Fibroblast of villous mesenchyme (primary cell): ENCODE data around the gene MTUS2. TPM values are rescaled to one million over a fixed set of nuclear protein-coding genes. Genes with fewer than 3 reads are reported as not detected.

Experiments
- DNase-seq: peaks from one replicate; pipeline ENCODE4 v3.0.0-alpha.2; 2010; ENCODE audit warnings: low read depth
- H3K4me3 ChIP-seq: 2 replicates; pipeline ENCODE4 v1.5.1; 2011; ENCODE audit warnings: low read depth, mild to moderate bottlenecking, low read length
- total RNA-seq: library from RNA; depleted of rRNA; stranded (reverse); fragments of >200 nt; gene quantifications from 2 replicates; pipeline ENCODE4 v1.2.3, GENCODE V29; 2012
- TF ChIP-seq, protein P1 (sequence below): IDR thresholded peaks from 2 replicates; pipeline ENCODE4 v1.5.1; 2012; ENCODE audit warnings: low read depth, mild to moderate bottlenecking, low read length; ENCODE audit not compliant: insufficient read depth

The MTUS2 gene
- total RNA-seq, 1 donor, result 1.3 TPM

DNA sequence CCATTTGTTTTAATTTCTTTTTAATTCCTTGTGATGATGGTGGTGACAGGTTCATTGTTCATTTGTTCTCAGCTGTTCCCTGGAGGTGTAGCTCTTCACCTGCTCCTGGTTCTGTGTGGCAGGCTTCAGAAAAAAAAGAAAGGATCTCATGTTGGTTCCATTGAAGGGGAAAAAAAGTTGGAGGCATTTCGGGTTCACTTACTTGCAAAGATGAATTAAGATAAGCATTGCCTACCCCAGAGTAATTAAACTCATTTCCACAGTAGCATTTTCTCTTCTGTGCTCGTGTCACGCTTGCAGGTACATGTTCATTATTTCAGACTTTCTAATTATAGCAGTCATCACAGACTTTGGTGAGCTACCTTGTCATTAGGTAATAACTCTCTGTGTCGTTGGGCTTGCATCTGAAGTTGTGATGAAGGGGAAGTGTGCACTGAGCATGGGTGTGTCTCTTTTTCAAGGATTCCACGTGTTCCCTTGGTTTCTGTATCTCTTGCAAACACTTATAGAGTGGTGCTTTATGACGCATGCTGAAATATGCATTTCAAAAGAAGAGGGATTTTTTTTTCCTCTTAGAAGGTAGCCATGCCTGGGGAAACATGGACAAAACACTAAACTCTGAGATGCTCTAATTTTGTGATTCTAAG is 69.1 kb downstream of the MTUS2 start:
- no peak for DNase-seq
- no peak overlapping the region for H3K4me3 ChIP-seq
- TF ChIP-seq, protein P1, sequence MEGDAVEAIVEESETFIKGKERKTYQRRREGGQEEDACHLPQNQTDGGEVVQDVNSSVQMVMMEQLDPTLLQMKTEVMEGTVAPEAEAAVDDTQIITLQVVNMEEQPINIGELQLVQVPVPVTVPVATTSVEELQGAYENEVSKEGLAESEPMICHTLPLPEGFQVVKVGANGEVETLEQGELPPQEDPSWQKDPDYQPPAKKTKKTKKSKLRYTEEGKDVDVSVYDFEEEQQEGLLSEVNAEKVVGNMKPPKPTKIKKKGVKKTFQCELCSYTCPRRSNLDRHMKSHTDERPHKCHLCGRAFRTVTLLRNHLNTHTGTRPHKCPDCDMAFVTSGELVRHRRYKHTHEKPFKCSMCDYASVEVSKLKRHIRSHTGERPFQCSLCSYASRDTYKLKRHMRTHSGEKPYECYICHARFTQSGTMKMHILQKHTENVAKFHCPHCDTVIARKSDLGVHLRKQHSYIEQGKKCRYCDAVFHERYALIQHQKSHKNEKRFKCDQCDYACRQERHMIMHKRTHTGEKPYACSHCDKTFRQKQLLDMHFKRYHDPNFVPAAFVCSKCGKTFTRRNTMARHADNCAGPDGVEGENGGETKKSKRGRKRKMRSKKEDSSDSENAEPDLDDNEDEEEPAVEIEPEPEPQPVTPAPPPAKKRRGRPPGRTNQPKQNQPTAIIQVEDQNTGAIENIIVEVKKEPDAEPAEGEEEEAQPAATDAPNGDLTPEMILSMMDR, result no peak

DNA sequence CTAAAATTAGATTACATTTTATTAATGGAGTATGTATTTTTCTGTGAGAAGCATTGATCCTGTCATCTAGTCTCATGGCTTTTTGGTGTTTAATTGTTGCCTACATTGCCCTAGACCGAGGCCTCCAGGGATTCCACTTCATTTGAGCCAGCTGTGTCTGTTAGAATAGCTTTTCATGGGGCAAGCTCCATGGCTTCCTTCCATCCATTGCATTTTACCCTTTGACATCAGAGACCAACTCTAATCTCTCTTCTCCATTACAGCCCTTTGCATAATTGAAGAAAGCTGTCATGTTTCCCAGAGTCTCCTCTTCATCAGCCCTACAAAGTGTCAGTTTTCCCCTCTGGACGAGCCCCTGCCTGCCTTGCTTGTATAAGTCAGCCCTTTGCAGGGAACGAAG is 70.6 kb downstream of the MTUS2 start:
- no peak overlapping the region for H3K4me3 ChIP-seq
- no peak for DNase-seq
- TF ChIP-seq, protein P1, result no peak

DNA sequence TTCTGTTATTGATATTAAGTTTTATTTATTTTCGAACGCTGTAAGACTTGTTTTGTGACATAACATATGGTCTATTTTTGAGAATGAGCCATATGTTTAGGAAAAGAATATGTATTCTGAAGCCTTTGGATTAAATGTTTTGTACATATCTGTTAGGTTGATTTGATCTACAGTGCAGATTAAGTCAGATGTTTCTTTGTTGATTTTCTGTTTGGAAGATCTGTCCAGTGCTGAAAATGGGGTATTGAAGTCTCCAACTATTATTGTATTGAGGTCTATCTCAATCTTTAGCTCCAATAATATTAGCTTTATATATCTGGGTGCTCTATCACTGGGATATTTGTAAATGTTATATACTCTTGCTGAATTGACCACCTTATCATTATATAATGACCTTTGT is 97.9 kb downstream of the MTUS2 start:
- TF ChIP-seq, protein P1, result no peak
- DNase-seq, result no peak
- H3K4me3 ChIP-seq, result no peak overlapping the region

DNA sequence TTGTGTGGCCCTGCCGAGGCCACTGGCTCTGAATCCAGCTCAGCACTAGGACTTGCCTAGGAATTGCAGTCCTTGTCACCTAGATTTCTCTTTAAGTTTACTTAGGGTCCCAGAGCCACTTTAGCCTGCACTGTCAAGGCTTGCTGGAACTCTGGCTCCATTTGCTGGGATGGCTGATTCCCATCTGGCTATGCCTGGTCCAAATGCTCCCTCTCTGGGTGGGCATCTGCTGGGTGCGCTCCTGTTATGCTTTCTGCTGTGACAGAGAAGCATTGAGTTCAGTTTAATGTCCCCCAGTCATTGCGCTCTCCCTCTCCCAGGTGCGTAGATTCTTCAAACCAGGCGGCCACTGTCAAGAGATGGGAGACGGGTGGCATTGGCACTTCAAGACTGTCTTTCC is 102.2 kb downstream of the MTUS2 start:
- no peak for DNase-seq
- no peak overlapping the region for H3K4me3 ChIP-seq
- TF ChIP-seq, protein P1, result no peak

DNA sequence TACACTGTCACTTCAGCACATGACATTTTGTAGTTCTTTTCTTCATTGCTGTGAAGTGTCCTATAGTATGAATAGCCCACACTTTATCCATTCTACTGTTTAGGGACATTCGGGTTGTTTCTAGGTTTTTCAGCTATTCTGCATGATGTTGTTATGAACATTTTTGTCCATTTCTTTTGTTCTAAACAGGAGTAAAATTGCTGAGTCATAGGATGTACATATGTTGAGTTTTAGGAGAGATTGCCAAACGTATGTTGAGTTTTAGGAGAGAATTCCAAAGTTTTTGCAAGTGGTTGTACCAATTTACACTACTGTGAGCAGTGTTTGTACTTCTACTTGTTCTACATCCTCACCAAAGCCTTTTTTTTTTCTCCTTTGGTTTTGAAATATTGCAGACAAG is 115.0 kb downstream of the MTUS2 start:
- TF ChIP-seq, protein P1, result no peak
- H3K4me3 ChIP-seq, result no peak overlapping the region
- DNase-seq, result no peak

DNA sequence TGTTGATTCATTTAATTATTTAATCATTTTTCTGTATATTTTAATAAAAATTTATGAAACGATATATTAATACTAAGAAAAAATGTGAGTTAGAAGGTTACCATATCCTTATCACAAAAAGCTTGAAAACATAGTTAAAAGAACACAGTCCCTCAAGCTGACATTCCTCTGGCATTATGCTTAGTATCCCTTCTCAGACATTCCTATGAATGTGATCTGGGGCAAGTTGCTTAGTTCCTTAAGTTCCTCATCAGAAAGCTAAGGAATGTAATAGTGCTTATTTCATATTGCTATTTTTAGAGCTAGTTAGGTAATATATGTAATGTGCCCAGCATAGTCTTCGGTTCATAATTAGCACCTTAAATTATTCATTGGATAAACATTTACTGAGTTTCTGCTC is 122.8 kb downstream of the MTUS2 start:
- TF ChIP-seq, protein P1, result no peak
- DNase-seq, result no peak
- no peak overlapping the region for H3K4me3 ChIP-seq
